ENCODE measurements around the gene RARA. TPM values are rescaled to one million over a fixed set of nuclear protein-coding genes. Genes with fewer than 3 reads are reported as not detected.

The RARA gene
- total RNA-seq, 1 donor from 2014 or later: 79.6 TPM

- Mint-ChIP-seq H3K27me3 (ENCODE audit: low read depth) (no peaks in the 10 kb centered on the region), H3K4me3 (no peak overlapping the region), H3K4me1 (peaks cover 36% of the 10 kb centered on the region), H3K9me3 (no peaks in the 10 kb centered on the region), H3K36me3 (peaks cover 17% of the 10 kb centered on the region), H3K27ac (peak overlapping the region; percentile 85)
- TF ChIP-seq CTCF (IDR thresholded peaks at IDR 0.05; ENCODE audit: unreplicated experiment): no peak
- DNase-seq (ENCODE audit: low spot score in 2 of 2, unreplicated experiment in 2 of 2): no peak
Observed at GRCh38 chr17:40284085-40284713, 24.8 kb upstream of the RARA start.

GRCh38 chr17:40286473-40286872 lies 22.5 kb upstream of the RARA start:
- H3K36me3 Mint-ChIP-seq: peaks cover 8% of the 10 kb centered on the region
- no peak for TF ChIP-seq CTCF (IDR thresholded peaks at IDR 0.05; ENCODE audit: unreplicated experiment)
- H3K9me3 Mint-ChIP-seq: no peaks in the 10 kb centered on the region
- peaks cover 36% of the 10 kb centered on the region for H3K4me1 Mint-ChIP-seq
- H3K27me3 Mint-ChIP-seq (ENCODE audit: low read depth): no peaks in the 10 kb centered on the region
- no peak overlapping the region for H3K27ac Mint-ChIP-seq
- no peak for DNase-seq (ENCODE audit: low spot score in 2 of 2, unreplicated experiment in 2 of 2)
- H3K4me3 Mint-ChIP-seq: no peak overlapping the region

GRCh38 chr17:40287159-40287493 lies 21.9 kb upstream of the RARA start:
- peak overlapping the region; percentile 98 for H3K27ac Mint-ChIP-seq
- H3K4me1 Mint-ChIP-seq: peaks cover 29% of the 10 kb centered on the region
- TF ChIP-seq CTCF (IDR thresholded peaks at IDR 0.05; ENCODE audit: unreplicated experiment): no peak
- H3K4me3 Mint-ChIP-seq: peak overlapping the region; percentile 96
- peaks cover 8% of the 10 kb centered on the region for H3K36me3 Mint-ChIP-seq
- H3K27me3 Mint-ChIP-seq (ENCODE audit: low read depth): no peaks in the 10 kb centered on the region
- no peak for DNase-seq (ENCODE audit: low spot score in 2 of 2, unreplicated experiment in 2 of 2)
- no peaks in the 10 kb centered on the region for H3K9me3 Mint-ChIP-seq

GRCh38 chr17:40287494-40288369 lies 21.2 kb upstream of the RARA start, which contains the start of gene CDC6:
Gene CDC6, plus strand, starts transcription at chr17:40287879. Its CDS starts 1,542 bp downstream, at chr17:40289421.
- H3K36me3 Mint-ChIP-seq: peaks cover 4% of the 10 kb centered on the region
- peak within 1 kb of the TSS; percentile 96 for H3K4me3 Mint-ChIP-seq
- no peaks in the 10 kb centered on the region for H3K27me3 Mint-ChIP-seq (ENCODE audit: low read depth)
- no peak for TF ChIP-seq CTCF (IDR thresholded peaks at IDR 0.05; ENCODE audit: unreplicated experiment)
- peak within 1 kb of the TSS; percentile 98 for H3K27ac Mint-ChIP-seq
- peaks cover 27% of the 10 kb centered on the region for H3K4me1 Mint-ChIP-seq
- peak; percentile 95 to 96 for DNase-seq (ENCODE audit: low spot score in 2 of 2, unreplicated experiment in 2 of 2)
- H3K9me3 Mint-ChIP-seq: no peaks in the 10 kb centered on the region

GRCh38 chr17:40290629-40291280 lies 18.2 kb upstream of the RARA start:
- H3K27ac Mint-ChIP-seq: no peak overlapping the region
- no peaks in the 10 kb centered on the region for H3K9me3 Mint-ChIP-seq
- peaks cover 14% of the 10 kb centered on the region for H3K4me1 Mint-ChIP-seq
- H3K27me3 Mint-ChIP-seq (ENCODE audit: low read depth): no peaks in the 10 kb centered on the region
- H3K4me3 Mint-ChIP-seq: no peak overlapping the region
- peak; percentile 35 for TF ChIP-seq CTCF (IDR thresholded peaks at IDR 0.05; ENCODE audit: unreplicated experiment)
- no peak for DNase-seq (ENCODE audit: low spot score in 2 of 2, unreplicated experiment in 2 of 2)
- peaks cover 15% of the 10 kb centered on the region for H3K36me3 Mint-ChIP-seq

Measured in mesothelial cell of epicardium (in vitro differentiated cells).